RWPE1 (cell line): ENCODE results near the gene MCOLN2.
"Not testable (repeated sequence)": the region's sequence is repeated elsewhere in the genome, so short reads cannot be mapped to it uniquely, and the experiment has no call there.

Source experiments
- CTCF ChIA-PET: fragments of 350-600 bp; sonication (Branson Sonifier 250); formaldehyde crosslinking; extraction: SDS; loops from one replicate; lab custom pipeline; 2021; lab: Yijun Ruan, JAX
- POLR2A ChIA-PET: fragments of 400-600 bp; formaldehyde crosslinking; extraction: SDS; loops from one replicate; lab custom pipeline; 2020; ENCODE audit warnings: antibody characterized with exemption; ENCODE audit not compliant: low non-redundant PET; lab: Yijun Ruan, JAX
- DNase-seq: peaks from one replicate; pipeline ENCODE4 v3.0.0; 2012; ENCODE audit warnings: low spot score
- H3K27ac ChIP-seq: fragments of 450-650 bp; 2 replicates; pipeline ENCODE4 v1.5.1; 2017
- CTCF ChIP-seq: fragments of 450-650 bp; conservative IDR thresholded peaks from 2 replicates; pipeline ENCODE4 v1.5.1; 2017; ENCODE audit warnings: low read depth, mild to moderate bottlenecking

MCOLN2 gene

DNA sequence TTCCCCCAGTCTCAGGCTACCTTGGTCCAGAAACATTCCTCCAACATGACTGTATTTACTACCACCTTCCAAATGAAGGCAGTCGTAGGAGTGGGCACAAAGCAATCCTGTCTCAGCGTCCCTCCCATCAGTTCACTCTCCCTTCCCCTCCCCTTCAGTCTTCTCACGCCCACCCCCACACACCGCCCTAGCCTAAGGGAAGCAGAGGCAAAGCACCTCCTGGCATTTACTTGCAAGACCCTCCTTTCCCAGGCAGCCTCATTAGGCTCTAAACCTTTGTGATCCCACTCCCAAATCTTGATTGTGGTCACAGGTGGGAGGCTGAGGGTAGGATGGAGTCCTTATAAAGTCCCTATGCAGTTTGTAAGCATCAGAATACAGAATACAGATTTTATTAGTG lies 80.0 kb downstream of the MCOLN2 start:
- POLR2A ChIA-PET, result no interaction called here
- DNase-seq, result no peak
- no peak overlapping the region for H3K27ac ChIP-seq
- CTCF ChIA-PET, result no interaction called here
- no peak for TF ChIP-seq CTCF

- ChIA-PET CTCF (no interaction called here), POLR2A (no interaction called here)
- no peak for DNase-seq
- no peak overlapping the region for H3K27ac ChIP-seq
- TF ChIP-seq CTCF, result no peak
Observed at GRCh38 chr1:84913555-84913892, 83.4 kb downstream of the MCOLN2 start.

GRCh38 chr1:84912726-84913554 lies 84.0 kb downstream of the MCOLN2 start:
- no peak overlapping the region for H3K27ac ChIP-seq
- ChIA-PET POLR2A (no interaction called here), CTCF (no interaction called here)
- TF ChIP-seq CTCF, result no peak
- DNase-seq, result peak; percentile 37

GRCh38 chr1:84908746-84909464 lies 88.0 kb downstream of the MCOLN2 start:
- DNase-seq, CTCF ChIA-PET, POLR2A ChIA-PET, H3K27ac ChIP-seq: not testable (repeated sequence)

- H3K27ac ChIP-seq, result no peak overlapping the region
- CTCF ChIA-PET, result no interaction called here
- POLR2A ChIA-PET, result no interaction called here
- peak; percentile 54 for DNase-seq
- TF ChIP-seq CTCF, result no peak
Observed at GRCh38 chr1:84907095-84907827, 89.7 kb downstream of the MCOLN2 start.

- POLR2A ChIA-PET, CTCF ChIA-PET, DNase-seq, H3K27ac ChIP-seq: not testable (repeated sequence)
Observed at GRCh38 chr1:84902727-84903126, 94.2 kb downstream of the MCOLN2 start.

- ChIA-PET CTCF (no interaction called here), POLR2A (no interaction called here)
- no peak overlapping the region for H3K27ac ChIP-seq
- DNase-seq, result no peak
- no peak for TF ChIP-seq CTCF
Observed at GRCh38 chr1:84899969-84900368, 96.9 kb downstream of the MCOLN2 start.
